Prostate gland (tissue), 2 donors: ENCODE measurements around the gene TSR1. TPM values are rescaled to one million over a fixed set of nuclear protein-coding genes. Genes with fewer than 3 reads are reported as not detected.
"Not testable (repeated sequence)": the region's sequence is repeated elsewhere in the genome, so short reads cannot be mapped to it uniquely, and the experiment has no call there.

Source experiments
- DNase-seq: peaks from one replicate; pipeline ENCODE4 v3.0.0-alpha.2; 2019; ENCODE audit warnings: low spot score
- H3K27ac ChIP-seq, 2 donors: fragments of 200-600 bp; sonication (generic); 2 replicates each; pipeline ENCODE4 v1.5.1; 2017 to 2019
- H3K27me3 ChIP-seq: fragments of 200-600 bp; sonication (generic); replicated peaks from 2 replicates; pipeline ENCODE4 v1.5.1; 2019; ENCODE audit not compliant: insufficient read depth
- H3K36me3 ChIP-seq, 2 donors: fragments of 200-600 bp; sonication (generic); 1 replicate in 1 of 2; 2 replicates in 1 of 2; pipeline versions ENCODE4 v1.5.1 to v1.8.1; 2017 to 2019
- H3K4me1 ChIP-seq: fragments of 200-600 bp; sonication (generic); replicated peaks from 2 replicates; pipeline ENCODE4 v1.5.1; 2019
- H3K4me3 ChIP-seq, 2 donors: fragments of 200-600 bp; sonication (generic); 2 replicates each; pipeline ENCODE4 v1.5.1; 2017 to 2019
- H3K9me3 ChIP-seq: fragments of 200-600 bp; sonication (generic); 2 replicates; pipeline ENCODE4 v1.5.1; 2017
- POLR2A ChIP-seq: fragments of 450-650 bp; IDR thresholded peaks from one replicate; pipeline ENCODE4 v1.6.1; 2016; ENCODE audit warnings: antibody characterized with exemption, mild to moderate bottlenecking
- POLR2AphosphoS5 ChIP-seq: sonication (generic); formaldehyde crosslinking; IDR thresholded peaks from one replicate; pipeline ENCODE4 v1.6.1; 2017; ENCODE audit warnings: antibody characterized with exemption
- WGBS: methylation state at CpG from one replicate; pipeline ENCODE4 v1.1.5; 2018; 5-methylcytosine and 5-hydroxymethylcytosine counted together
- intact Hi-C: fragments of 100-400 bp; cut with DNase I; formaldehyde crosslinking; loops from one replicate; pipeline ENCODE4 v1.14.2; 2022
- total RNA-seq, 2 donors: library from RNA; depleted of rRNA; stranded (reverse); fragments of >200 nt; gene quantifications; one replicate each; pipeline ENCODE4 v1.1.0, GENCODE V29; 2016
- TF ChIP-seq, protein P1 (sequence below), 4 experiments: fragments of 200-600 bp in 2 of 4; fragments of 450-650 bp in 2 of 4; sonication (generic) in 2 of 4; IDR thresholded peaks; 1 replicate in 3 of 4; 2 replicates in 1 of 4; pipeline ENCODE4 v1.5.1; 2016 to 2019; ENCODE audit warnings: antibody characterized with exemption in 4 of 4, mild to moderate bottlenecking in 2 of 4, moderate library complexity in 2 of 4

The TSR1 gene
- total RNA-seq, 2 donors from 2014 or later = 34.8 to 42.9 TPM

DNA sequence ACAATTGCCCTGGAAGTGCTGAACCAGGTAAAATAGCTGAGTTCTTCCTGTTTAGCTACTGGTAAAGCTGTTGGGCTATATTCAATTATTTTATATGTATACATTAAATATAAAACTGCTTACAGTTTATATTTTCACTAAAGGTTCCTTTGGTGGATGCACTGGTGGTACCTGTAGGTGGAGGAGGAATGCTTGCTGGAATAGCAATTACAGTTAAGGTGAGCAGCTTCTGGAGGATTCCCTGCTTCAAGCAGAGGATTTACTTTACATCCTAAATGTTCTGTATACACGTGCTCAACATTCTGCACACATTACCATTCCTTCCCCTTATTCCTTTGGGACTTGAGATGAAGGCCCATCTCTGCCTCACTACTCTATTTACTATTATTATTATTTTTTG, 14.9 kb downstream of the TSR1 start:
- peaks cover 5 to 7% of the 10 kb centered on the region in 2 donors for H3K36me3 ChIP-seq
- DNase-seq = no peak
- intact Hi-C loops = no loop called here
- TF ChIP-seq, protein P1, sequence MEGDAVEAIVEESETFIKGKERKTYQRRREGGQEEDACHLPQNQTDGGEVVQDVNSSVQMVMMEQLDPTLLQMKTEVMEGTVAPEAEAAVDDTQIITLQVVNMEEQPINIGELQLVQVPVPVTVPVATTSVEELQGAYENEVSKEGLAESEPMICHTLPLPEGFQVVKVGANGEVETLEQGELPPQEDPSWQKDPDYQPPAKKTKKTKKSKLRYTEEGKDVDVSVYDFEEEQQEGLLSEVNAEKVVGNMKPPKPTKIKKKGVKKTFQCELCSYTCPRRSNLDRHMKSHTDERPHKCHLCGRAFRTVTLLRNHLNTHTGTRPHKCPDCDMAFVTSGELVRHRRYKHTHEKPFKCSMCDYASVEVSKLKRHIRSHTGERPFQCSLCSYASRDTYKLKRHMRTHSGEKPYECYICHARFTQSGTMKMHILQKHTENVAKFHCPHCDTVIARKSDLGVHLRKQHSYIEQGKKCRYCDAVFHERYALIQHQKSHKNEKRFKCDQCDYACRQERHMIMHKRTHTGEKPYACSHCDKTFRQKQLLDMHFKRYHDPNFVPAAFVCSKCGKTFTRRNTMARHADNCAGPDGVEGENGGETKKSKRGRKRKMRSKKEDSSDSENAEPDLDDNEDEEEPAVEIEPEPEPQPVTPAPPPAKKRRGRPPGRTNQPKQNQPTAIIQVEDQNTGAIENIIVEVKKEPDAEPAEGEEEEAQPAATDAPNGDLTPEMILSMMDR (IDR thresholded peaks at IDR 0.05) = no peak
- TF ChIP-seq POLR2AphosphoS5 = no peak
- no peak for TF ChIP-seq POLR2A
- 58% methylated on average over 1 of the region's 1 CpG for WGBS
- H3K27ac ChIP-seq = no peak overlapping the region
- no peaks in the 10 kb centered on the region for H3K9me3 ChIP-seq
- no peaks in the 10 kb centered on the region for H3K27me3 ChIP-seq
- no peaks in the 10 kb centered on the region for H3K4me1 ChIP-seq
- no peak overlapping the region for H3K4me3 ChIP-seq

DNA sequence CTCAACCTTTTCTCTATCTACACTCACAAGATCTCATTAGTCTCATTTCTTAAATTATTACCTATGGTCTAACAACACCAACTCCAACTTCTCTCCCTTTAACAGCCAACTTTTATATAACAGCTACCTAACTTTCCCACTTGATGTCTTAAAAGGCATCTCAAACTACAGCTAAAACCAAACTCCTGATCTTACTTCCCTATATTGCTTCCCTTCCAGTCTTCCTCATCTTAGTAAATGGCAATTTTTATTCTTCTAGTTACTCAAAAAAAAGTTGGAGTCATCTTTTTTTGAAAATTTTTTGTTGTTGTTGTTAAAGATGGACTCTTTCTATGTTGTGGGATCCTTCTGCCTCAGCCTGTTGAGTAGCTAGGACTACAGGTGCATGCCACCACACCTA, 17.2 kb downstream of the TSR1 start:
- intact Hi-C loops = no loop called here
- peaks cover 0 to 5% of the 10 kb centered on the region in 2 donors for H3K36me3 ChIP-seq
- no peak for DNase-seq
- H3K27ac ChIP-seq = no peak overlapping the region
- no peak overlapping the region for H3K4me3 ChIP-seq
- H3K27me3 ChIP-seq = no peaks in the 10 kb centered on the region
- no peak for TF ChIP-seq POLR2AphosphoS5
- TF ChIP-seq, protein P1 (IDR thresholded peaks at IDR 0.05) = no peak
- no peak for TF ChIP-seq POLR2A
- H3K9me3 ChIP-seq = no peaks in the 10 kb centered on the region
- H3K4me1 ChIP-seq = no peaks in the 10 kb centered on the region

DNA sequence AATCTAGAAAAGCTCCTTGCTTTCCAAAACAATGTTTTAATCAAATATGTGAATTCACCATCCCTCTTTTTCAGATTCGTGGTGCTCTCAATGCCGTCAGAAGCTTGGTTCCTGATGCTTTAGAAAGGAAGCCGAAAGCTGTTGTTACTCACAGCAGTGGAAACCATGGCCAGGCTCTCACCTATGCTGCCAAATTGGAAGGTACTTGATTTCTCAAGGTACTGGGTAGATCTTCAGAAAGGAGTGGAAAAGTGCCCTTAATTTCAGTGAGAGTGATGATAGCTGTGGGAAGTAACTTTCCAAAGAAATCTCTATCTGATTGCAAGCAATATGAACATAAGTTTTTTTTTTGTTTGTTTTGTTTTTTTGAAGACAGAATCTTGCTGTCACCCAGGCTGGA, 18.5 kb downstream of the TSR1 start:
- 85% methylated on average over 3 of the region's 3 CpGs for WGBS
- no peaks in the 10 kb centered on the region for H3K27me3 ChIP-seq
- H3K36me3 ChIP-seq = peaks cover 0 to under 1% of the 10 kb centered on the region in 2 donors
- H3K4me3 ChIP-seq = no peak overlapping the region
- TF ChIP-seq POLR2A = no peak
- no peak for TF ChIP-seq POLR2AphosphoS5
- TF ChIP-seq, protein P1 (IDR thresholded peaks at IDR 0.05) = no peak
- no peaks in the 10 kb centered on the region for H3K9me3 ChIP-seq
- DNase-seq = no peak
- no peaks in the 10 kb centered on the region for H3K4me1 ChIP-seq
- intact Hi-C loops = no loop called here
- H3K27ac ChIP-seq = no peak overlapping the region

DNA sequence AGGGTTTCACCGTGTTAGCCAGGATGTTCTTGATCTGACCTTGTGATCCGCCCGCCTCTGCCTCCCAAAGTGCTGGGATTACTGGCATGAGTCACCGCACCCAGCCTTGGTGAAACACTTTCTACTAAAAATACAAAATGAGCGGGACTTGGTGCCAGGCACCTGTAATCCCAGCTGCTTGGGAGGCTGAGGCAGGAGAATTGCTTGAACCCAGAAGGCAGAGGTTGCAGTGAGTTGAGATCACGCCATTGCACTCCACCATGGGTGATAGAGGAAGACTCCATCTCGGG, 19.4 kb downstream of the TSR1 start:
- H3K27me3 ChIP-seq, H3K4me3 ChIP-seq, intact Hi-C loops, H3K27ac ChIP-seq, H3K9me3 ChIP-seq, H3K36me3 ChIP-seq, DNase-seq, H3K4me1 ChIP-seq: not testable (repeated sequence)
- 97% methylated on average over 7 of the region's 7 CpGs for WGBS

DNA sequence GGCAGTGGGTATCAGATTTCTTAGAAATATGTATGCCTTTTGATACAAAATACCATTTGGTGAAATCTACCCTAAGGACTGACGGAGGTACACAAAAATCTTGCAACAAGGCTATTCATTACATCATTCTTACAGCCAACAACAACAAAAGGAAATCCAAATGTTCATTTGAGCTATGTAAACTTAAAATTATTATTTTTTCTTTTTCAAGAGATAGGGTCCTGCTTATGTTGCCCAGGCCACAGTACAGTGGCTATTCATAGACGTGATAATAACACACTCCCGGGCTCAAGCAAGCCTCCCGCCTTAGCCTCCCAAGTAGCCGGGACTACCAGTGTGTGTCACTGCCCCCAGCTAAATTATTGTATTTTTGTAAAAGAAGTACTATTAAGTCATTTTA, 23.5 kb downstream of the TSR1 start:
- Histone ChIP-seq H3K27me3 (no peaks in the 10 kb centered on the region), H3K4me3 (no peak overlapping the region), H3K4me1 (no peaks in the 10 kb centered on the region), H3K36me3 (no peaks in the 10 kb centered on the region), H3K27ac (no peak overlapping the region), H3K9me3 (no peaks in the 10 kb centered on the region)
- 86% methylated on average over 5 of the region's 5 CpGs for WGBS
- TF ChIP-seq POLR2A (no peak), POLR2AphosphoS5 (no peak)
- TF ChIP-seq, protein P1 (IDR thresholded peaks at IDR 0.05) = no peak
- no peak for DNase-seq
- intact Hi-C loops = no loop called here
